IPS DF 19.7 (cell line): ENCODE data around the gene MANBA.
"Not testable (repeated sequence)": the region's sequence is repeated elsewhere in the genome, so short reads cannot be mapped to it uniquely, and the experiment has no call there.

Experiments
- DNase-seq: peaks from one replicate; pipeline ENCODE4 v3.0.0-alpha.2; 2013; ENCODE audit warnings: low read depth, low spot score

MANBA gene

DNA sequence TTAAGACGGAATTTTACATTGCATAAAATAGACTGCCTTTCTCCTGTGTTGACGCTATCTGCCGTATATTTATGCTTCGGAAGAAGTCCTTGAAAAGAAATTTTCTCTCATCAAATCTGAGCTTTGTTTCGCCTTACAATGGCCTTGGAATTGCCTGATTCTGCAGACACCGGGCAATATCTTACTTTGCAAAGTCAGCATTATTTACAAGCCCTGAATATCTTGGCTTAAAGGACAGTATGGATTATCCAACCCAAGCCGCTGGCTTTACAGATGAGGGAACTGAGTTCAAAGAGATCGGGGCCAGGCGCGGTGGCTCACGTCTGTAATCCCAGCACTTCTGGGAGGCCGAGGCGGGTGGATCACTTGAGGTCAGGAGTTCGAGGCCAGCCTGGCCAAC is 1.1 kb upstream of the MANBA start:
- no peak for DNase-seq

DNA sequence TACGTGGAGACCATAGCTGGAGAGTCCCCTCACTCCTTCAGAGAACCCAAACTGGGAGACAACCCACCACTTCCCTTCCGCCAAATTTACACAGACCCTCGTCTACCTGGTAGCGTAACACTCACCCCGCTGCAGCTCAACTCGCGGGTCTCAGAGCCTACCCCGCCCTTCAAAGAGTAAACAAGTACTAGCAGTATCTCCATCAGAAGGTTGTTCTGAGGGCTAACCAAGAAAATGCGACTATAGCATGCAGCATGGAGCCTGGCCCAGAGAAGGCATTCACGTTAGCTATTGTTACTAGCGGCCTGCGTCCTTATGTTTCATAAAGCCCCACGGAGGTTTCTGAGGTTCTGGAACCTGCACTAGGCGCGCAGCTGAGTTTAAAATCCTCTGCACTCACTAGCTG is 531 bp upstream of the MANBA start:
- DNase-seq: no peak

DNA sequence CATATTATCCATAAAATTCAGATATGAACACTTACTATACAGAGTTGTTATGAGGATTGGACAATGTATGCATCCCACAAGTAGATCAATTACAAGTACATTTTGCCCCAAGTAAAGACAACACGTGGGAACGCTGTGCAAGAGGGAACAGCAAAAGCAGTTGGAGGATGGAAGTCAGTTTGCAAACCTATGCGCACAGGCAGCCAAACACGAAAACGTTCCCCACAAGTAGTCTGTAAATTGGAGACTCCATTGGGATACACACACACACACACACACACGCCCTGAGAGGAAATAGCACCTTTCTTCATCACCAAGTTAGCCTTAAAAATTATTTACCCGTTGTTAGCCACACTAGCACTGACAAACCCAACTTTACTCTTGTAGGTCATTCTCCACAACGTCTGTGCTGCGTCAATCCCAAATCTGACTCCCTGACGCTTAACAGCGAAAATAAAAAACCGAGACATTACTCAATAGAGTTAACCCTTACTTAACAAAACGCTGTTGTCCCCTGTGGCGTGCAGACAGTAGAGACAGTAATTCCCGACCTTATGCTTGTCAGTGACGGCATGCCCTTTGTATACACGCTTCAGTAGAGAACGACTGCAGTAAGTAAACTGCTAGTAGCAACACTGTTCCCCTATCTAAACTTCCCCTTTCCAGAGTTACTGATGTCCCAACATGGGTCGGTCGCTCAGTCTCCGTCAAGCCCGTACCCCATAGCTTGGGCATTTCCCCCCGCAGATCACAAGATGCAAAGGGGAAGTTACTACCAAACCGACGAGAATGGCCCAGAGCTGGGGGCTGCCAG is 730 bp downstream of the MANBA start:
- DNase-seq: no peak

DNA sequence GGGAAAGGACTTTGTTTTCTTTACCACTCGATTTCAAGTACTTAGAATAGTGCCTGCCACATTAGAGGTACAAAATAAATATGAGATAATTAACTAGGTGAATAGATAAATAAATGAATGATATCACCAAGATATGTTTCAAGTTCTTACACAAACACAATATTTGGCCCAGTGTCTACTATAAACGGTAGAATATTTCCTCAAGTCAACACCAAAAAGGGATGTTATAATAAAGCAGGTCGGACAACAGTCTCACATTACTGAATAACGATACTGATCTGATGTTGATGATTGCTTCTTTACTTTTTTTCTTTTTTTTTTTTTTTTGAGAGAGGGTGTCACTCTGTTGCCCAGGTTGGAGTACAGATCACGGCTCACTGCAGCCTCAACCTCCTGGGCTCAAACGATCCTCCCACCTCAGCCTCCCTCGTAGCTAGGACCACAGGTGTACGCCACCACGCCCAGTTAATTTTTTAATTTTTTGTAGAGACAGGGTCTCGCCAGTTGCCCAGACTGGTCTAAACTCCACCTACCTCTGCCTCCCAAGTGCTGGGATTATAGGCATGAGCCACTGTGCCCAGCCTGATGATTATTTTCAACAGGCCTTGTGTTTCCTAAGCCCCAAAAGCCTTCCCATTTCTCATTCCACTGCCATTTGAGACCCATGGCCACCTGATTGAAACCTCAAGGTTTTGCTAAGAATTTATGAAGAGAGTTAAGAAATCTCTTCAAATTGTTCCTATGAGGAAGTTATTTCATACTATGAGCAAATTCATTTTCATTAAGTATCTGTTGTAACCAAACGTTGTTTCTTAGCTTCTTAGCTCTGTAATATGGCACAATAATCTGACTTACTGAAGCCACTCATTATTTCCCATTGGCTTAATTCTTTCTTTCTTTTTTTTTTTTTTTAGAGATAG is 2.3 kb downstream of the MANBA start:
- no peak for DNase-seq

DNA sequence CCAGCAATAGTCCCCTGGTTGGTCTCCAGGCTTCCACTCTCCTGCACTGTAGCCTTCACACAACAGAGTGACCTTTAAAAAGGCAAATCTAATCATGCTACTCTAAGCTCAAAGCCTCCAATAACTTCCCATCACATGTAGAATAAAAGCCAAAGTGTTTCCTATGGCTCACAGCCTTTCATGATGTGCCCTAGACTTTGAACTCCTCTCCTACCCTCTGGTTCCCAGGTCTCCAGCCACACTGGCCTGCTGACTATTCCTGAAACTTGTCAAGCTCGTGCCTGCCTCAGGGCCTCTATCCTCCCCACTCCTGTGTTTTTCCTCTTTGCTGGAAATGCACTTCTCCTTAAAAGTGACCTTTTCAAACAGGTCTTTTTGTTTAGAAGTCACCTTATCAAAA is 3.1 kb downstream of the MANBA start:
- DNase-seq: no peak

DNA sequence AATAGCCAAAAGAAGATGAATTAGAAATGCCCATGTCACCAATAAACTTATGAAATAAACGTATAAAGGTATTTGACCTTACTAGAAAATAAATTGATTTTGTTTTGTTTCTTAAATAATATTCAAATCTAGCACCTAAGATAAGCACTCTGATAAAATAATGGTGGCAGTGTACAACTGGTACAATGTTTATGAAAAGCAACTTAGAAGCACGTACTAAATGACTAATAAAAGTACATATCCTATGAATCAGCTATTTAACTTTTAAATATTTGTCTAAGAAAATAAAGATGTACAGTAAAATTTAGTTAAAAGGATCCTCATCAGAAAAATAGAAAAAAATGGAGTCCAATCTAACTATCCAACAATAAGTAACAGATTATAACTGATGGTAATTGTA is 6.7 kb downstream of the MANBA start:
- no peak for DNase-seq

DNA sequence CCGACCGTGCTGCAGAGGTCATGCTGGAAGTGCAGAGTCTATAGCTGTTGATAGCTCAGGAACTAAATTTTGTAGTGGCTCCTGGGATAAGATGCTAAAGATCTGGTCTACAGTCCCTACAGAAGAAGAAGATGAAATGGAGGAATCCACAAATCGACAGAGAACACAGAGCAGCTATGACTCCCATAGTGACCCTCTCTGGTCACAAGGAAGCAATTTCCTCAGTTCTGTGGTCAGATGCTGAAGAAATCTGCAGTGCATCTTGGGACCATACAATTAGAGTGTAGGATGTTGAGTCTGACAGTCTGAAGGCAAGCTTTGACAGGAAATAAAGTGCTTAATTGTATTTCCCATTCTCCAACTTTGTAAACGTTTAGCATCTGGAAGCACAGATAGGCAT is 8.8 kb downstream of the MANBA start:
- no peak for DNase-seq

DNA sequence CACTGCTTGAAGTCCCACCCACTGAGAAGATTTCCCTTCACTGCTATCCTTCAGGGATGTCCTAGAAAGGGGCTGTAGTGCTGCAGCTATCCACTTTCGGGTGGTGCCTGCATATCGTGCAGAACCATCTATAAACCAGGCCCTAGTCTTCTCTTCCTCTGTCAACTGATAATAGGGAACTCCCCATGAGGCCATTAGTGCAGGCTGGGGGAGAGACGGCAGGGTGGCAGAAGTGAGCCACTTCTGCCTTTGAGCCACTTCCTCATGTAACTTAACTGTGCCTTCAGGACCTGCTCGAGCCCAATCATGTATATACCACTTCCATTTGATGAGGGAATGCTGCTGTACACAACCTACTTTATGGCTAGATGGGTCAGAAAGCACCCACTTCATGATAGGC is 17.4 kb downstream of the MANBA start:
- not testable (repeated sequence) for DNase-seq

DNA sequence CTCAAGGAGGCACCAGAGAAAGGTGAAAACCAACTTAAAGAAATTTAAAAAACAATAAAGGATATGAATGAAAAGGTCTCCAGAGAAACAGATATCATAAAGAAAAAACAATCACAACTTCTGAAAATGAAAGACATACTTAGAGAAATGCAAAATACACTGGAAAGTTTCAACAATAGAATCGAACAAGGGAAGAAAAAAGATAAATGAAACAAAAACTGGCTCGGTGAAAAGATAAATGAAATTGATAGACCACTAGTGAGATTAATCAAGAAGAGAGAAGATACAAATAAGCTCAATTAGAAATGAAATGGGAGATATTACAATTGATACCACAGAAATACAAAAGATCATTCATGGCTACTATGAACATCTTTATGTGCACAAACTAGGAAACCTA is 22.0 kb downstream of the MANBA start:
- DNase-seq: not testable (repeated sequence)

DNA sequence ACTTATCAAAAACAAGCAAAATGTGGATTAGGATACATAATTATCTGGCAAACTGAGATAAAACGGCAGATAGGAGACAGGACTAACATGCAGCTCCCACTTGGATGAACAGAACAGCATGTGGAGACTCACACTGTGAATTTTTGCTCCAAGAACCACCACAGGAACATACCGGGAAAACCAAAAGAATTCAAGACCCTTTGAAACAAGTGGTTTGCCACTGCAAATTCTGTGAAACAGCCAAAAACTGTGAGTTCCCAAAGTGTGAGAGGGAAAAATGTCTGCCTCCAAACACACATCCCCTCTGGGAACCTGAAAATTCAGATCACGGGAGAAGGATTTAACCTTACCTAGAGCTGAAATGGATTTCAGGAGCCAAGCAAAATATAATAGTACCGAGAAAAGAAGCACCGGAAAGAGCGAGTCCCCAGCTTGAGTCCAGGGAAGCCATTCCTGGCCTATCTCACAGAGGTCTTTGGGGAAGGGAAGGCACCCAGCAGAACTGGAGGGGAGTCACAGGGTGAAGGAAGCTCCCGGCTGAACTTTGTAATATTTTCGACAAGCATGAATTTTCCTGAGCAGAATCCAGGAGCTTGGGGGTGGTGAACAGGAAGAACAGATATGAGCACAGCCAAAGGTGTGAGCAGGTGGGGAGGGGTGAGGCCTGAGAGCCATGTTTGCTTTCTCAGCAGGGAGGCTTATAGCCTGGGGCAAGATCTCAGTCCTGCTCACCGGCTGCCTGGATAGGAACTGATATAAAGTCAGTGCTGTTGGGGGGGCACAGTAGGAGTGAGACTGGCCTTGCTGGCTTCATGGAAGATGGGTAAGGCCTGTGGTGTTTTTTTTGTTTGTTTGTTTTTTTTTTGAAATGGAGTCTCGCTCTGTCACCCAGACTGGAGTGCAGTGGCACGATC is 23.9 kb downstream of the MANBA start:
- DNase-seq: no peak

DNA sequence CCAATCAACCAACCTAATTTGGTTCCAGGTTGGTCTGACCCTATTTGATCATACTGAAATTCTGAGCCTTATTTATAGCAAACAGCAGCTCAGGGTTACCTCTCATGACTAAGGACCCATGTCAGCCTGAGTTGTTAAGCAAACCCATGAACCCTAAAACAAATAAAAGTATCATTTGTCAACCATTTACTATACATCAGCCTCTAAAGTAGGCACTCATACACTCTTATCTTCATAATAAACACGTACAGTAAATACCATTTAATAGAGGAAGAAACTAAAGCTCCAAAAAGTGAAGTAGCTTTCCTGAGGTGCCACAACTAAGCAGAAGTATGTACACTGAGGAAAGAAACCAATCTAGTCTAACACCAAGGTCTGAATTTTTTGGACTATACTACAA is 25.2 kb downstream of the MANBA start:
- DNase-seq: no peak

DNA sequence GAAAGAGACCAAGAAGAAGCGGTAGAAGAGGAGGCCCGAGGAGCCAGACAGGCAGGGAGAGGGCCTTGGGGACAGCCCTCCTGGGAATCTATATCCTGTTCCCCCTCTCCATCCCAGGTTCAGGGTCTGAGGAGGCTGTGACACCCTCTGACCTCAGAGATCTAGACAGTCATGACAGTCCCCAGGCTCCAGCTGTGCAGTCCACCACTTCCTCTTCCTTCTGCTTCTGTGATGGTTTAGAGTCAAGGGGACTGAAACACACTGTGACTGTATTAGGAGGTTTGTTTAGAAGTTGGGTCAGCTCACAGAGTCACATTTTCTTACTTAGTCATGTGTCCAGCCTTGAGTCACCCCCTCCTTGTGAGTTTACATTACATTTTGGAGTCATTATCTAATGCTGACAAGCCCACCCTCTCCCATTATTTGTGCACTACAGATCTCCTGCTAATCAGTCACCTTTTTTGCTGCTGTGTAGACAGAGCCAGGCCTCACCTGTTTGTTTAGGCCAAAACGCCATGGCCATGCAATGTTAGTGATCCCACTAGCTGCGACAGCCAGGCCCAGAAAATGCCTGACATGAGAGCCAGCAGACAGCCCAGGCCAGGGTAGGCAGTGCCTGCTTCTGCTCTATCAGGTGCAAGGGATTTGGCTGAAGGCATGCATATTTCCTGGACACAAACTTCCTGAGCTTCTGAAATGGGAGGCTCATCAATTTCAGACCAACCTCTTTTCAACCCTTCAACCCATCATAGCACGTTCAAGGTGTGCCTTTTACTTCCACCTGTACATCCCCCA is 26.0 kb downstream of the MANBA start:
- DNase-seq: no peak

DNA sequence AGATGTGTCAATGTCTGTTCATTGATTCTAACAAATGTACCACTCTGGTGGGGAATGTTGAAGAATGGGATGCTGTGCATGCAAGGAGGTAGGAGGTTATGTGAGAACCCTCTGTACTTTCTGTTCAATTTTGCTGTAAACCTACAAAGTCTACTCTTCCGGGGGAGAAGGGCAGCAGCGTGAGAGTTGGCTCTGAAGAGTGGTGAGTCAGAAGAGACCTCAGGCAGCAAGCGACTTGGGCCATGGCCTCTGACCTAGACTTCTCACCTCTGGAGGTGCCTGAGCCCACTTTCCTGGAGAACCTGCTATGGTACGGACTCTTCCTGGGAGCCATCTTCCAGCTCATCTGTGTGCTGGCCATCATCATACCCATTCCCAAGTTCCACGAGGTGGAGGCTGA is 26.7 kb downstream of the MANBA start:
- no peak for DNase-seq

DNA sequence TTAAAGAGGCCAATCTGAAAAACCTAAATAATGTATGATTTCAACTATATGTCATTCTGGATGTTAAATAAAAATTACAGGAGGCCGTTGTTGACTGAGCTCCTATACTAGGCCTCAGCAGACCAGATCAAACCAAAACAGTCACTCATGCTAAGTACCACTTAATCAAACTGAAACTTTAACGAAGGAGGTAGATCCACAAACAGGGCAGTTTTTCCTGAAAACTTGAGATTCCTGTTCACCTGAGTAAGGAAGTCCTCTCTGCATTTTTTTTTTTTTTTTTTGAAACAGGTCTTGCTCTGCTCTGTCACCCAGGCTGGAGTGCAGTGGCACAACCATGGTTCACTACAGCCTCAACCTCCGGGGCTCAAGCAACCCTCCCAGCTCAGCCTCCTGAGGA is 27.7 kb downstream of the MANBA start:
- DNase-seq: no peak

DNA sequence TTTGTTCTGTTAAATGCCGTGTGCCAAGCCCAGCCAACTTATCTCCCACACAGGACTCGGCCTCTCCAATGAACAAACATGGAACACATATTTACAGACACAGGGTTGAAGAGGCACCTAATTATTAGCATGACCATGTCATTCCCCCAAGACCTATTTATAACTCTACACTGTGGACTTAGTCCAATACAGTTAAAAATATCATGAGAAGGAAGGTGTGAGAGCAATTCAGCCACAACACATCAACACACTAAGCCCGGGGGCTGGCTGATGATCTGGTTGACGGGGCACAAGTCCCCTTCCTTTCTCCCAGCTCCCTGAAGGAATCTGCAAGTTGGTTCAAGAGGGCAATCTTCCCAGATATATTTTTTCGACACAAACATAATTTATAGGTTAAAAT is 28.1 kb downstream of the MANBA start:
- no peak for DNase-seq

DNA sequence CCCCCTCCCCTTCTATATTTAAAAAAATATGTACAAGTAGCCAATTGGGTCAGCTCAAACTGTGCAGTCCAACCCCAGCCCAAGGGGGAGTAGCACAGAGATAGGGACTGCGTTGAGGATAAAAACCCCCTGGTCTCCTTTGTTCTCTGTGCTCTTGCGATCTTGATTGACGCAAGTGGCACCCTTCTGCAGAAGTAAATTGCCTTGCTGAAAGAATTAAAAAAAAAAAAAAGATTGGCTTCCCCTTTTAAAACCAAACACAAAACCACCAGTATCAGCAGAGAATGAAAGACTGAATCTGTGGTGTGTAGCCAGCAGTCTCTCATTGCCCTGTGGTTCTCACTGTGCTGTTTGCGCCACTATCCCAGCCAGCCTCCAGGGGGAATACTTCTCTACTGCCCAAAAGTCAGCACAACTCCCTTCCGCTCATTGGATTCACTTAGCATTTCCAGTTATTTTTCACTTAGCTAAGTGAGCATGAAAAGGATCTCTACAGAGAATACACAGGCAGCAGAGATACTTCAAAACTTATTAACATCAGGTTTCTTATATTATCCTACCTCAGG is 29.7 kb downstream of the MANBA start:
- peak; percentile 7 for DNase-seq

DNA sequence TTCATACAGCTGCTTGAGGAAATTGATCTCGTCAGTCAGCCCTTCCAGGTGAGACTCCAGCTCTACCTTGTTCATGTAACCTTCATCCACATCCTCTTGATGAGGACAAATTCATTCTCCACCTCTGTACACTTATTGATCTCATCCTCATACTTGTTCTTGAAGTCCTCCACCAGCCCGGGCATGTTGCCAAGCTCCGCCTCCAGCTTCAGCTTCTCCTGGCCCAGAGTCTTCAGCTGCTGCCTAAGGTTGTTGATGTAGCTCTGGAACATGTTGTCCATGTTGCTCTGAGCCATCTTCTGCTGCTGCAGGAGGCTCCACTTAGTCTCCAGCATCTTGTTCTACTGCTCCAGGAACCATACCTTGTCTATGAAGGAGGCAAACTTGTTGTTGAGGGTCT is 31.3 kb downstream of the MANBA start:
- DNase-seq: not testable (repeated sequence)

DNA sequence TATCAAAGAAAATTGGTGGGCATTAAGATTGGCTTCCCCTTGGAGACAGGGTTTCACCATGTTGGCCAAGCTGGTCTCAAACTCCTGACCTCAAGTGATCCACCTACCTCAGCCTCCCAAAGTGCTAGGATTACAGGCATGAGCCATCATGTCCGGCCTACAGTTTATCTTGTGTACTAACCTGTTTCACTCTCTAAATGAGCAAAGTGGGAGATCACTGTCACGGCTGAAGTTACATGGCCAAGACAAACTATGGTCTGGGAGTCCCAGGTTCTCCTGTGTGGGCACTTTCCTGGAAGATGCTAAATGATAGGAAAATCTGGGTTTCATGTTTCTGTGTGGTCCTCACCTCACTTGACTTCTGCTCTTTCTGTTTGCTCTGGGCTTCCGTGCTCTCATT is 33.8 kb downstream of the MANBA start:
- not testable (repeated sequence) for DNase-seq

DNA sequence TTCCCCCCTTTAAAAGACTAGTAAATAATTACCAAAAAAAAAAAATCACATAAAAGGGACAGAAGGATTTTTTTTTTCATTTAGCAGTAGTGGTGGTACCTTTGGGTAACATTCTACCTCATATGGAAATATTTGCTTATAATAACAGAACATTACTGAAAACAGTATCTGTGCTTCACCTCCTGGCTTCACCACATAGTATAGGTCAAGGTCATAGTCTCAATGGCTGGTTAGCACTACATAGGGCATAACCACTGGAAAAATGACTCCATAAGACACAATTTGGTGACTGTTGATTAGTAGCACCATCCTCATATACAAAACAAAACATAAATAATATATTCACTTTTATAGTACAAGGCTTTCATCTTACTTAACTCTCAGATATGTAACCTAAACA is 34.7 kb downstream of the MANBA start:
- DNase-seq: no peak

DNA sequence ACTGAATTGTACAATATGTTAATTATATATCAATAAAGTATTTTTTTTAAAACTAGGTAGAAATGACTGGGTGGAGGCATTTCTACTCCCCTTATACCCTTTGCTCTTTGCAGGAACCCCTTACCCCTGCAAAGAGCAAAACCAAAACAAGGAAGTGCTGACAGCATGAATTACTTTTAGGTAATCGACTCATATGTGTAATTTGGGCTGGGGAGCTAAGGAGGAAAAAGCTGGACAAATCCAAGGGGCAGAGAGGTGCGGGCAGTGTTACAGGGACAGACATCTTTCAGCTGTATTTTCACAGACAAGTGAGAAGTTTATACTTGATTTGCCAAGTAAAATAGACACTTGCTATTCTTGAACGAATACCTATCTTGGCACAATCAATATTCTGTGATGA is 35.5 kb downstream of the MANBA start:
- no peak for DNase-seq

DNA sequence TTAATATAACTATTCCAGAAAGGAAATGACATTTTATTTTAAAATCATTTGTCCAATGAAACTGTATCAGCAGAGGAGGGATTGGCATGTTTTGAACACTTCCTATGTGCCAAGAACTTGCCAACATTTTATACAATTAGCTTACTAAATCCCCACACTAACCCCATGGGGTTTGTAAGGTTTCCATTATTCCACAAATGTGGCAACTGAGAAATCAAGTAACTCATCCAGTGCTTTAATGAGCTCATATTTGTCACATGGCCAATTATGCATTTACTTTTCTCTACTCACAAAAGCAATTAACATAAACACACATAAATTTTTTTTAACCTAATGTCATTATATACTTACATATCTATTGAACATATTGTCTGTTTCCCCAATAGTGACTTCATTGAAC is 37.3 kb downstream of the MANBA start:
- no peak for DNase-seq
